Measurements from ENCODE around the gene ZSCAN9.

Gene ZSCAN9

GRCh38 chr6:28224131-28225055 is 682 bp upstream of the ZSCAN9 start:
- DNase-seq, result no peak

- DNase-seq, result no peak
These were observed 1.4 kb downstream of the ZSCAN9 start for GRCh38 chr6:28226460-28226859.

- no peak for DNase-seq
These were observed 7.7 kb downstream of the ZSCAN9 start for GRCh38 chr6:28232785-28233184.

- DNase-seq, result no peak
These were observed 10.9 kb downstream of the ZSCAN9 start for GRCh38 chr6:28235912-28236452.

GRCh38 chr6:28239636-28240035 is 14.6 kb downstream of the ZSCAN9 start:
- DNase-seq, result no peak

GRCh38 chr6:28240471-28240870 is 15.4 kb downstream of the ZSCAN9 start:
- no peak for DNase-seq

GRCh38 chr6:28243946-28244345 is 18.9 kb downstream of the ZSCAN9 start:
- no peak for DNase-seq

GRCh38 chr6:28245206-28245941 is 20.3 kb downstream of the ZSCAN9 start:
- DNase-seq, result no peak

GRCh38 chr6:28248916-28249315 is 23.8 kb downstream of the ZSCAN9 start:
- DNase-seq, result no peak

GRCh38 chr6:28250747-28251146 is 25.7 kb downstream of the ZSCAN9 start:
- no peak for DNase-seq

GRCh38 chr6:28251661-28252008 is 26.6 kb downstream of the ZSCAN9 start:
- DNase-seq, result peak; percentile 12

- DNase-seq, result peak; percentile 89
These were observed 27.2 kb downstream of the ZSCAN9 start, which contains the start of gene ZKSCAN4 for GRCh38 chr6:28252009-28252975. Gene ZKSCAN4, minus strand, starts transcription at chr6:28252269. Its CDS starts 289 bp downstream, at chr6:28251980.

GRCh38 chr6:28254121-28254519 is 29.0 kb downstream of the ZSCAN9 start:
- DNase-seq, result no peak

- no peak for DNase-seq
These were observed 32.0 kb downstream of the ZSCAN9 start for GRCh38 chr6:28257042-28257441.

- peak; percentile 49 for DNase-seq
These were observed 34.1 kb downstream of the ZSCAN9 start, which contains the start of gene NKAPL for GRCh38 chr6:28258877-28259777. Gene NKAPL, plus strand, starts transcription at chr6:28259297. Its CDS starts 75 bp downstream, at chr6:28259372.

GRCh38 chr6:28263922-28264321 is 38.8 kb downstream of the ZSCAN9 start:
- DNase-seq, result no peak

- DNase-seq, result no peak
These were observed 39.8 kb downstream of the ZSCAN9 start for GRCh38 chr6:28264834-28265401.

- DNase-seq, result no peak
These were observed 41.5 kb downstream of the ZSCAN9 start for GRCh38 chr6:28266563-28266961.

- peak; percentile 88 for DNase-seq
These were observed 42.1 kb downstream of the ZSCAN9 start, which contains the start of gene ZSCAN26 for GRCh38 chr6:28266962-28267694. Gene ZSCAN26, plus strand, starts transcription at chr6:28267143. Its CDS starts 4,777 bp downstream, at chr6:28271920.

- DNase-seq, result no peak
These were observed 42.6 kb downstream of the ZSCAN9 start for GRCh38 chr6:28267695-28268059.

All from EL (cell line).